HL-60 (cell line): ENCODE measurements around the gene CPXM1.

Experiments used
- DNase-seq, 2 experiments: peaks; one replicate each; pipeline ENCODE4 v3.0.0-alpha.2; 2010 to 2020; ENCODE audit warnings: low read depth in 1 of 2, low spot score in 1 of 2
- H3K27ac ChIP-seq: fragments of 250-450 bp; sonication (Bioruptor Pico); replicated peaks from 2 replicates; pipeline ENCODE4 v1.5.1; 2020; ENCODE audit warnings: mild to moderate bottlenecking, moderate library complexity
- H3K27me3 ChIP-seq: fragments of 250-450 bp; sonication (Bioruptor Pico); 2 replicates; pipeline ENCODE4 v1.5.1; 2021; ENCODE audit warnings: mild to moderate bottlenecking, moderate library complexity; ENCODE audit not compliant: insufficient read depth, poor library complexity, severe bottlenecking
- H3K4me3 ChIP-seq: replicated peaks from 2 replicates; pipeline ENCODE4 v1.5.1; 2011; ENCODE audit warnings: mild to moderate bottlenecking, control low read depth, low read length; ENCODE audit not compliant: insufficient read depth
- GABPA ChIP-seq: IDR thresholded peaks from 2 replicates; pipeline ENCODE4 v1.6.1; 2012; ENCODE audit warnings: low read depth
- POLR2AphosphoS5 ChIP-seq: IDR thresholded peaks from 2 replicates; pipeline ENCODE4 v1.6.1; 2012; ENCODE audit warnings: low read depth
- SPI1 ChIP-seq: IDR thresholded peaks from 2 replicates; pipeline ENCODE4 v1.6.1; 2012; ENCODE audit warnings: low read depth, mild to moderate bottlenecking, borderline replicate concordance
- TF ChIP-seq, protein P1 (sequence below): IDR thresholded peaks from 2 replicates; pipeline ENCODE4 v1.6.1; 2012; ENCODE audit warnings: low read depth; ENCODE audit not compliant: insufficient replicate concordance
- TF ChIP-seq, protein P2 (sequence below): IDR thresholded peaks from one replicate; pipeline ENCODE4 v1.5.1; 2011; ENCODE audit warnings: low read length, control low read depth, inconsistent platforms; ENCODE audit not compliant: insufficient read depth

The CPXM1 gene

DNA sequence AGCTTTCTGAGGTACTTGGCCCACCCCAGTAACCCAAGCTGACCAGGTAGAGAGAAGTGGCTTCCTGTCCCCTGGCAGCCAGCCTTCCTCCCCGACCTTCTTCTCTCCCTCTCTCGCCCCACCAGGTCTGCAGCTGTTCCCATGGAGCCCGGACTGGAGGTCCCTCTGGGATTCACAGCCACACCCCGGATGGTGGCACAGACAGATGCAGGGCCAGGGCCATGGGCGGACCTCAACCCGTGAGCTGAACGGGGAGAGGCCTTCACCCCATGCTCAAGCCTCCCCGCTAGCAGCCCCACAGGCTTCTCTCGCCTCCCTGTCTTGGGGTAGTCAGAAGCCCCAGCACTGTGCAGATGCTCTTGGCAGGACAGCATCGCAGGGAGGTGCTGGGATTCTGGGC is 41.3 kb downstream of the CPXM1 start:
- TF ChIP-seq SPI1 (no peak), POLR2AphosphoS5 (no peak), GABPA (no peak)
- TF ChIP-seq, protein P1, sequence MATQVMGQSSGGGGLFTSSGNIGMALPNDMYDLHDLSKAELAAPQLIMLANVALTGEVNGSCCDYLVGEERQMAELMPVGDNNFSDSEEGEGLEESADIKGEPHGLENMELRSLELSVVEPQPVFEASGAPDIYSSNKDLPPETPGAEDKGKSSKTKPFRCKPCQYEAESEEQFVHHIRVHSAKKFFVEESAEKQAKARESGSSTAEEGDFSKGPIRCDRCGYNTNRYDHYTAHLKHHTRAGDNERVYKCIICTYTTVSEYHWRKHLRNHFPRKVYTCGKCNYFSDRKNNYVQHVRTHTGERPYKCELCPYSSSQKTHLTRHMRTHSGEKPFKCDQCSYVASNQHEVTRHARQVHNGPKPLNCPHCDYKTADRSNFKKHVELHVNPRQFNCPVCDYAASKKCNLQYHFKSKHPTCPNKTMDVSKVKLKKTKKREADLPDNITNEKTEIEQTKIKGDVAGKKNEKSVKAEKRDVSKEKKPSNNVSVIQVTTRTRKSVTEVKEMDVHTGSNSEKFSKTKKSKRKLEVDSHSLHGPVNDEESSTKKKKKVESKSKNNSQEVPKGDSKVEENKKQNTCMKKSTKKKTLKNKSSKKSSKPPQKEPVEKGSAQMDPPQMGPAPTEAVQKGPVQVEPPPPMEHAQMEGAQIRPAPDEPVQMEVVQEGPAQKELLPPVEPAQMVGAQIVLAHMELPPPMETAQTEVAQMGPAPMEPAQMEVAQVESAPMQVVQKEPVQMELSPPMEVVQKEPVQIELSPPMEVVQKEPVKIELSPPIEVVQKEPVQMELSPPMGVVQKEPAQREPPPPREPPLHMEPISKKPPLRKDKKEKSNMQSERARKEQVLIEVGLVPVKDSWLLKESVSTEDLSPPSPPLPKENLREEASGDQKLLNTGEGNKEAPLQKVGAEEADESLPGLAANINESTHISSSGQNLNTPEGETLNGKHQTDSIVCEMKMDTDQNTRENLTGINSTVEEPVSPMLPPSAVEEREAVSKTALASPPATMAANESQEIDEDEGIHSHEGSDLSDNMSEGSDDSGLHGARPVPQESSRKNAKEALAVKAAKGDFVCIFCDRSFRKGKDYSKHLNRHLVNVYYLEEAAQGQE, result no peak
- TF ChIP-seq, protein P2, sequence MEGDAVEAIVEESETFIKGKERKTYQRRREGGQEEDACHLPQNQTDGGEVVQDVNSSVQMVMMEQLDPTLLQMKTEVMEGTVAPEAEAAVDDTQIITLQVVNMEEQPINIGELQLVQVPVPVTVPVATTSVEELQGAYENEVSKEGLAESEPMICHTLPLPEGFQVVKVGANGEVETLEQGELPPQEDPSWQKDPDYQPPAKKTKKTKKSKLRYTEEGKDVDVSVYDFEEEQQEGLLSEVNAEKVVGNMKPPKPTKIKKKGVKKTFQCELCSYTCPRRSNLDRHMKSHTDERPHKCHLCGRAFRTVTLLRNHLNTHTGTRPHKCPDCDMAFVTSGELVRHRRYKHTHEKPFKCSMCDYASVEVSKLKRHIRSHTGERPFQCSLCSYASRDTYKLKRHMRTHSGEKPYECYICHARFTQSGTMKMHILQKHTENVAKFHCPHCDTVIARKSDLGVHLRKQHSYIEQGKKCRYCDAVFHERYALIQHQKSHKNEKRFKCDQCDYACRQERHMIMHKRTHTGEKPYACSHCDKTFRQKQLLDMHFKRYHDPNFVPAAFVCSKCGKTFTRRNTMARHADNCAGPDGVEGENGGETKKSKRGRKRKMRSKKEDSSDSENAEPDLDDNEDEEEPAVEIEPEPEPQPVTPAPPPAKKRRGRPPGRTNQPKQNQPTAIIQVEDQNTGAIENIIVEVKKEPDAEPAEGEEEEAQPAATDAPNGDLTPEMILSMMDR, result no peak
- Histone ChIP-seq H3K27ac (no peak overlapping the region), H3K27me3 (peaks cover 13% of the 10 kb centered on the region), H3K4me3 (no peak overlapping the region)
- DNase-seq, result no peak

DNA sequence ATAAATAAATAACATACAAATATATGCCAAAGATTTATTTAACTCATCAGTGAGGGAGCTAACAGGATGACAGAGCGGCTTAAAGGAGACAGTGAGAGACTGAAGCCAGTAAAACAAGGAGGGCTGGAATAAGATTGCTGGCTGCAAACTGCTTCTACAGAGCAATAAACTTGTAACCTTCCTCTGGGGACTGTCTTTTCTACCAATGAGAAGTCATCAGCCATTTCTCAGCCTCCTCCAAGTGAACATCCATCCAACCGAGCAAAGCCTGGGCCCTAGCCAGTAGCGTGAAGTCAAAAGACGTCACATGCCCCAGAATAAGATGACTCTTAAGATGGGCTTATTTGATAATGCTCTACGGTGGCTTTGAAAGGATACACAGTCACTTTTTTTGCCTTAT is 42.5 kb downstream of the CPXM1 start:
- Histone ChIP-seq H3K27ac (no peak overlapping the region), H3K27me3 (peaks cover 18% of the 10 kb centered on the region), H3K4me3 (no peak overlapping the region)
- no peak for DNase-seq
- TF ChIP-seq POLR2AphosphoS5, result no peak

DNA sequence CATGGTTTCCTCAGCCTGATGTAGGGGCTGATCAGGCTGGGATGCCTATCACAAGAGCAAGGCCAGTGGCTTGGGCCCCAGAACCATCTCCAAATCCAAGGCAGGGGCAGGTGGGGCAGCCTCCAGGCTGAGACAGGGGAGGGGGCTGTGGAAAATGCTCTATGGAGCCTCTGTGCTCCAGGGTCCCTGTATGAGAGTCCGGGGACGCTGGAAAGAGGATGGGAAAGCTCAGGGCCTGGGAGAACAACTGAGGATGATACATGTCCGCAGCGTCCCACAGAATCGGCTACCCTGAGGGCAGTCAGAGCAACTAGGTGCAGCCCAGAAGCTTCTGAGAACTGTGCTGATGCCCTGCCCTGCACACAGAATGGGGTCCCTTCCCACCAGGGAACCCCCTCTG is 43.4 kb downstream of the CPXM1 start:
- TF ChIP-seq SPI1, result no peak
- TF ChIP-seq GABPA, result no peak

DNA sequence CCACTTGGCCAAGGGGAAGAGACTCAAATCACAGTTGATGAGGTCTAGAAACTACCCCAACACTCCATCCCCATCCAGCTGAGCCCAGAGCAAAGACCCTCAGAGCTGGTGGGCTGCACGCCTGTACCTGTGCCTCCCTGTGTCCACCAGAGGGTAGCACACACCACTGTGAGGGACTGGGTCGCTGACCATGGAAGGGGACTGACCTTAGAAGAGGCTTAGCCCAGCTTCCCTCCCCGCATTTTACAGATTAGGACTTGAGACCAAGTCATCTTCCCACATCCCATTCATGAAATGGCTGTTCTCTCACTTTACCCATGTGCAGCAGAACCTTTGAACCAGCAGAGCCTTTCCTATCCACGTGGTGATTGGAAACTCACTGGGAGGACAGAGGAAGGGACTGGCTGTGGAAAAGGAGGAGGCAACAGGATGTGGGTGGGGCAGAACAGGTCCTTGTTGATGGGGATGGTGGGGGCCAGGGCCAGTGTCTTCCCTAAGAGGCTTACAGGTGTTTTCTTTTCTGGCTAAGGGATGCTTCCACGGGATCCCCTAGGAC is 44.3 kb downstream of the CPXM1 start:
- Histone ChIP-seq H3K27ac (no peak overlapping the region), H3K4me3 (no peak overlapping the region), H3K27me3 (peaks cover 25% of the 10 kb centered on the region)
- TF ChIP-seq, protein P2, result no peak
- no peak for TF ChIP-seq POLR2AphosphoS5
- no peak for TF ChIP-seq GABPA
- TF ChIP-seq, protein P1, result no peak
- TF ChIP-seq SPI1, result no peak
- DNase-seq, result no peak

More for the DNA sequence above, 43.4 kb downstream of the CPXM1 start:
- H3K27me3 ChIP-seq, result peaks cover 25% of the 10 kb centered on the region
- no peak overlapping the region for H3K27ac ChIP-seq
- no peak for DNase-seq
- no peak overlapping the region for H3K4me3 ChIP-seq

DNA sequence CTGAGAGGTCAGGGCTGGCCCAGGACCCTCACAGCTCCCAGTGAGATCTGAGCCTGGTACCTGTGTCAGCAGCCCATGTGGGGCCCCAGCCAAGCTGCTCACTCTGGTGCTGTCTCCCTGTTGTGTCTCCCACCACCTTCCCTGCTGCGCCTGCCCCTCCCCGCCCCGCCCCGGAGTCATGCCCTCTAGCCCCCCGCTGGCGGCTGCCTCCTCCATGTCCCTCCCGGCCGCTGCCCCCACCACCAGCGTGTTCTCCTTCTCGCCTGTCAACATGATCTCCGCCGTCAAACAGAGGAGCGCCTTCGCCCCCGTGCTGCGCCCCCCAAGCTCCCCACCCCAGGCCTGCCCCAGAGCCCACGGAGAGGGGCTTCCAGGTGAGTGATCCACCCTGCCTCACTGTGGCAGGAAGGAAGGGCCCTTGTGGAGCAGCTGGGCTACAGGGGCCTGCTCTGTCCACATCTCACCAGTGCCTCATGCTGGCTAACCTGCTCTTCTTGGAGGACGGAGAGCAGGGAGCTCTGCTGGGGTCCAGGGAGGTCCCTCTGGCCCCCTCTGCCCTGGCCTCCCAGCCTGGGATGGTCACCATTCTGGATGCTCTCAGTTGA is 44.9 kb downstream of the CPXM1 start:
- TF ChIP-seq SPI1 (no peak), GABPA (no peak), POLR2AphosphoS5 (no peak)
- TF ChIP-seq, protein P1, result no peak
- TF ChIP-seq, protein P2, result no peak
- Histone ChIP-seq H3K27me3 (peaks cover 27% of the 10 kb centered on the region), H3K4me3 (no peak overlapping the region), H3K27ac (no peak overlapping the region)
- no peak for DNase-seq
